RCC 7860 (cell line): Measurements from ENCODE around the gene ITGB8.
"Not testable (repeated sequence)": the region's sequence is repeated elsewhere in the genome, so short reads cannot be mapped to it uniquely, and the experiment has no call there.

ENCODE experiments used
- DNase-seq: peaks from one replicate; pipeline ENCODE4 v3.0.0-alpha.2; 2015; ENCODE audit warnings: low spot score
- FAIRE-seq: peaks from 2 replicates; lab custom pipeline; 2012; peaks lifted over from hg19 to GRCh38; lab: Jason Lieb, UNC

The ITGB8 gene

GRCh38 chr7:20364571-20365196 is 34.0 kb downstream of the ITGB8 start:
- DNase-seq (no peak), FAIRE-seq (no peak)

- FAIRE-seq (no peak), DNase-seq (no peak)
Measured at GRCh38 chr7:20365486-20365885, 34.8 kb downstream of the ITGB8 start.

GRCh38 chr7:20374399-20374798 is 43.7 kb downstream of the ITGB8 start:
- DNase-seq (no peak), FAIRE-seq (no peak)

GRCh38 chr7:20376796-20377195 is 46.1 kb downstream of the ITGB8 start:
- no peak for DNase-seq
- no peak for FAIRE-seq

GRCh38 chr7:20381406-20382034 is 50.8 kb downstream of the ITGB8 start:
- DNase-seq: no peak
- no peak for FAIRE-seq

- DNase-seq: no peak
- no peak for FAIRE-seq
Measured at GRCh38 chr7:20383351-20383750, 52.7 kb downstream of the ITGB8 start.

- peak; percentile 26 for DNase-seq
Measured at GRCh38 chr7:20385126-20385525, 54.4 kb downstream of the ITGB8 start.

GRCh38 chr7:20388084-20388483 is 57.4 kb downstream of the ITGB8 start:
- FAIRE-seq: no peak
- no peak for DNase-seq

More at GRCh38 chr7:20385126-20385525, 54.4 kb downstream of the ITGB8 start:
- FAIRE-seq: peak; percentile 21

- FAIRE-seq, DNase-seq: not testable (repeated sequence)
Measured at GRCh38 chr7:20389192-20389591, 58.5 kb downstream of the ITGB8 start.

- FAIRE-seq (peak; percentile 95), DNase-seq (peak; percentile 28)
Measured at GRCh38 chr7:20393021-20393610, 62.4 kb downstream of the ITGB8 start.

- peak; percentile 15 for FAIRE-seq
- no peak for DNase-seq
Measured at GRCh38 chr7:20393616-20394015, 62.9 kb downstream of the ITGB8 start.

- FAIRE-seq (no peak), DNase-seq (no peak)
Measured at GRCh38 chr7:20394284-20394683, 63.6 kb downstream of the ITGB8 start.

- FAIRE-seq: no peak
- no peak for DNase-seq
Measured at GRCh38 chr7:20395104-20395503, 64.4 kb downstream of the ITGB8 start.

GRCh38 chr7:20395511-20395910 is 64.8 kb downstream of the ITGB8 start:
- FAIRE-seq (no peak), DNase-seq (no peak)

GRCh38 chr7:20399521-20399920 is 68.8 kb downstream of the ITGB8 start:
- FAIRE-seq: peak; percentile 55
- DNase-seq: no peak

- DNase-seq (no peak), FAIRE-seq (peak; percentile 31)
Measured at GRCh38 chr7:20401861-20402746, 71.4 kb downstream of the ITGB8 start.

- DNase-seq (no peak), FAIRE-seq (peak; percentile 44)
Measured at GRCh38 chr7:20402747-20403230, 72.1 kb downstream of the ITGB8 start.

GRCh38 chr7:20403331-20403730 is 72.6 kb downstream of the ITGB8 start:
- DNase-seq (no peak), FAIRE-seq (no peak)

- FAIRE-seq: no peak
- DNase-seq: no peak
Measured at GRCh38 chr7:20404320-20404719, 73.6 kb downstream of the ITGB8 start.

- no peak for DNase-seq
- FAIRE-seq: no peak
Measured at GRCh38 chr7:20407585-20408466, 77.1 kb downstream of the ITGB8 start.
